GM19240 (cell line): ENCODE data around the gene DKC1.

Experiments used
- DNase-seq: peaks from one replicate; pipeline ENCODE4 v3.0.0; 2011; ENCODE audit warnings: low spot score; ENCODE audit not compliant: insufficient read length

Gene DKC1

GRCh38 chrX:154762537-154763296, at the start of gene DKC1:
Gene DKC1, plus strand, starts transcription at chrX:154762864. Its CDS starts 102 bp downstream, at chrX:154762966.
- DNase-seq: peak; percentile 65

GRCh38 chrX:154714925-154715324, 47.7 kb upstream of the DKC1 start:
- DNase-seq: no peak

GRCh38 chrX:154715825-154716224, 46.8 kb upstream of the DKC1 start:
- DNase-seq: no peak

DNA sequence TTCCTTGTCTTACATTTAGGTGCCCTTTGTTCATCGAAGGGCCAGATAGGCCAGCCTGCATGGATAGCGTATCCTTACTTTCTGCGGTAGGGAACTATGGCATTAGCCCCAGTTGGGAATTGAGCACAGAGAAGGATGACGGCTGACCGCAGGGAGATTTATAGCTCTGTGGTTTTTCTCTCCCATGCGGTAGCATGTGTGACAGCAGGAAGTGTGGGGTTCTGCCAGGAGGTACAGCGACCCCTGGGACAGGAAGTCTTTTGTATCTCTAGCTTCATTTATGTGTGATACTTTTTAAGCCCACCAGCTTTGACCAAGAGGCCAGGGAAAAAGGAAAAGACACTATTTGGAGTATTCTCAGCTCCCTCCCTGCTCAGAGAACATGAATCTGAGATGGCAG, 44.8 kb upstream of the DKC1 start:
- no peak for DNase-seq

GRCh38 chrX:154718616-154719015, 44.0 kb upstream of the DKC1 start:
- DNase-seq: no peak

- DNase-seq: no peak
Measured at GRCh38 chrX:154719132-154719675, 43.5 kb upstream of the DKC1 start.

DNA sequence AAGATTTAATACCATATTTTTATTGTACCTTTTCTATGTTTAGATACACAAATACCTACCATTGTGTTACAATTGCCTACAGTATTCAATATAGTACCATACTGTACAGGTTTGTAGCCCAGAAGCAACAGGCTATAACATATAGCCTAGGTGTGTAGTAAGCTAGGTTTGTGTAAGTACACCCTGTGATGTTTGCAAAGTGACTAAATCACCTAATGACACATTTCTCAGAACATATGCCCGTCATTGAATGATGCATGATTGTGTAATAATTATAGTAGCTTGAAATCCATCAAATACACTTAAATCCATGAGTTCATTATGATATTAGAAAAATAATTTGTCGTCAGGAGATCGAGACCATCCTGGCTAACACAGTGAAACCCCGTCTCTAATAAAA, 42.6 kb upstream of the DKC1 start:
- no peak for DNase-seq

- no peak for DNase-seq
Measured at GRCh38 chrX:154721155-154721554, 41.5 kb upstream of the DKC1 start.

GRCh38 chrX:154724993-154725756, 37.5 kb upstream of the DKC1 start:
- DNase-seq: no peak

- no peak for DNase-seq
Measured at GRCh38 chrX:154727418-154727817, 35.2 kb upstream of the DKC1 start.

- no peak for DNase-seq
Measured at GRCh38 chrX:154727871-154728270, 34.8 kb upstream of the DKC1 start.

DNA sequence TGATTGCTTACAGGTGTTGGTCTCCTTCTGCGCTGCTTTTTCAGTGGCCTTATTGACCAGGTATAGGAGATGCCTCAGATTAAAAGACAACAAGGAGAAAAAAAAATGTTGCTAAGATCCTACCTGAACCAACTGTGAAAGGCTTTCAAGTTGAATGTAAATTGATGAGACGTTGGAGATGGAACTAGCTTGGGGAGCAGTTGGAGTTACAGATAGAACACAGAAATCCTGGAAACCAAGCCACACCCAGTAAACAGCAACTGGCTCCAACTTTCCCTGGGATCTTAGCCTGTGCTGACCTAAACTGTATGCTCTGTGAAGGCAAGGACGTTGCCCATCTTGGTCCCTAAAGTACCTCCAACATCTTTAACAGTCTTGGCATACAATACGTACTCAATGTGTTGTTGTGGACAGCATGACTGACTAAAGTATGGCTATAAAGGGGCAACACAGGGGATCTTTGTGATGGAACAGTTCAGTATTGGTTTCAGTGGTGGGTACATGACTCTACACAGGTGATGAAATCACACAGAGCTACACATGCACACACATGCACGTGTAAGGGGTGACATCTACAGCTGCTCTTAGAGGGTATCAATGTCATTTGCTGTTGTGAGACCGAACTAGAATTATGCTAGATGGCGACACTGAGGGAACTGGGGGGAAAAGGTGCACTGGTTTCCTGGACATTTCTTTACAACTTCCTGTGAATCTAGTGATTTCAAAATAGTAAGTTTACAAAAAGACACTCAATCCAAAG, 34.1 kb upstream of the DKC1 start:
- no peak for DNase-seq

DNA sequence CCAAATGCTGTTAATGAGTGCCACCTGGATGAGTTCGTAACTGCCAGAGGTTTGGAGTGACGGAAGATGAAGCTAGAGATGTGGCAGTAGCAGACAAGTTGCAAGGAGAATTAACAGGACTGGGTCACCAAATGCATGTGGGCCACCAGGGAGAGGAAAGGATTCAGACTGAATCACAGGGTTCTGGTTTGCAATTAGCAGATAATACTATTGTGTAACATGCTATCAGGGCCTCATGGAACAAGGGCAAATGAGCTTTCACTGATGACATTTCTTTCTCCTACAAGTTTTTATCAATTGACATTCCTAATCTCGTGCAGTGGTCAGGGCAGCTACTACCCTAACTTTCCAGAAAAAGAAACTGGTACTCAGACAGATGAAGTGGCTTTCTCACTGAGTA, 33.2 kb upstream of the DKC1 start:
- no peak for DNase-seq

DNA sequence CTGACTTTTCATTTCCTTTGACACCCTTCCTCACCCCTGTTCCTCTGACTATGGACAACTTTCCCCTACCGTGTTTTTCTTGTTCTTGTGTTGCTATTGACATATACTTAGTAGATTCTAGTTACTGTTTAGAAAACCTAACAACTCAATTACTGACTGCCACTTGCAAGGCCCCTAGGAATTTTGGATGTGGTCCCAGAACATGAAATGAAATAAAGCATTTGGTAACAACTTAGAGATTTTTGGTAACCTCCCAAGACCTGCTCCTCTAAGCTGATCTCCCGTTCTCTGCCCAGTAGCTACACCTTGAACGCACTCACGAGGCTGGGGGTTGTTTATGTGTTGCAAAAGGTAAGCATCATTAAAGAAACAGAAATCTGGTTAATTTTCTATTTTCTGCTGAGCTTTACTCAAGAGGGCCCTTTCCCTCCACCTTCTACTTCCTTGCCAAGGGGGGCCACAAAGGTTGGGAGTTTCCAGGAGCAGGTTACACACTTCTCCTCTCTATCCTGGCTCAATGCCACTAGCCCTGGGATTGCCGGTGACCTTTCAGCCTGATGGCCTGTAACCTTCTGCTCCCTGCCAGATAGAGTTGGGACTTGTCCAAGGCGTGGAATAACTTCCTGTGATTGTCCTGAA, 32.3 kb upstream of the DKC1 start:
- no peak for DNase-seq

DNA sequence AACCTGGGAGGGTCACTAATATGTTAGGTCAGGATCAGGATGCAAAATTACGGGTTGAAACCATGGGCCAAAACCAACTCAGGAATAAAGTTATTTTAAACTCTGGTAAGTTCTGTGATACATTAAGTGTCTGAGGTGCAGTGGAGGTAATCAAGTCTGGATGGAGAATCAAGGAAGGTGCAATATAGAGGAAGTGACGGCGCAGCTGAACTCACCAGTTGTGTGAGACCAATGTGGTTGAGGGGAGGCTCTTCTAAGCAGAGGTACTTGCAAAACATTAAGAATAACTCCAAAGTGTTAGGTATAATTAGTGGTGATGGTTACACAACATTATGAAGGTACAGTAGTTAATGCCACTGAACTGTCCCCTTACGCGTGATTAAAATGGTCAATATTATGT, 31.5 kb upstream of the DKC1 start:
- DNase-seq: no peak

DNA sequence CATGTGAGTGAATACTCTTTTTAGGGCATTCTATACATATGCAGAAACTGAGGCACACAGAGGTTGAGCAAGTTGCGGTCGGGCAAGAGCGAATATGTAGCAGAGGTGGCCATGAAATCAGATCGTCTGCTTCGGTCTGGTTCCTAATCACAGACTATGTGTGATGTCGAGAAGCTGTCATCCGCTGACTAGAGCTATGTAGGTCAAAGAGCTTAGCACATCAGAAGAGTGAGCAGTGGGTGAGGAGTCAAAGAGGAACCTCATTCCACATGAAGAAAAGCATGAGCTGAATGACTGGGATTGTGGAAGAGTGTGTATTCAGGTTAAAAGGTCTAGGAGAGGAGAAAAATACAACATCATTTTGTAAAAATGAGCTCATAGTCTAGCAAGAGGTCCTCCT, 30.8 kb upstream of the DKC1 start:
- DNase-seq: no peak

DNA sequence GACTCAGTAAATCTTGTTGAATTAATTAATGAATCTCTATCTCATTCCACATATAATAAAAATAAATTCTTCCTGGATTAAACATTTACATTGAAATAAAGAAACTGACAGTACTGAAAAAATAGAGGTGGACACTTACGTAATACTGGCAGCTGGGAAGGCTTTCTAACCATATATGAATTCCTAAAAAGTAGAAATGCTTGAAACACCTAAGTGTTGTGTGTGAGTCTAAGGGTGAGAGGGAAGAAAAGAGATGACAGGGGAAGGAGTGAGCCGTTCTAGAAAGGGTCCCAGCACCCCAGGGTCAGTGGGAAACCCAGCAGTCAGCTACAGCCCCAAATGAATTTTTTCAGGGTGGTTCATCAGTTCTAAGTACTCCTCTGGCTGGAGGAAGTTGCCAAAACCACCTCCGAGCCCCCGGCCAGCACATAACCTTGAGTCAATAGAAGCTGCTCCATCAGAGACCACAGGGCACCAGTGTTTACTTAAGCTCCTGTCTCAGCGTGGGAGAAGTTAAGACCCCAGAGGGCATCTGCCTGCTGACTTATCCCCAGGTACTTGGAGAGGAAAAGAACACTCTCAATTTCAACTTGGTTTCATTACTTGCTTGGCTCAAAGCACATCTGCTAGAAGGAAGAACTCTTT, 30.1 kb upstream of the DKC1 start:
- no peak for DNase-seq

DNA sequence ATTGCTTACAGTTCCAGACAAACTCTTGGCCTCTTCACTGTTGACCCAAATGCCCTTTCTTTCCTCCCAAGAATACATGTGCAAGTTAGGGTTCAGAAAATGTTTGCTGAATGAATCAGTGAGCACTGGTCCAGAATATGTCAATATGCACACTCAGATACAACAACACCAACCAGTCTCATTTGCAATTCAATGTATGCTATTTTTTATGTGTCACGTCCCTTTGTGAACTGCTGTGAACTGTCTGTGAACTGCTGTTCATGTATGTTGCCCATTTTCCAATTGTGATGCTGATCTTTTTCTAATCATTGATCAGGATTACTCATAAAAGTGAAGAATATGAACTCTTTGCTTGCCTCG, 29.6 kb upstream of the DKC1 start:
- DNase-seq: no peak

DNA sequence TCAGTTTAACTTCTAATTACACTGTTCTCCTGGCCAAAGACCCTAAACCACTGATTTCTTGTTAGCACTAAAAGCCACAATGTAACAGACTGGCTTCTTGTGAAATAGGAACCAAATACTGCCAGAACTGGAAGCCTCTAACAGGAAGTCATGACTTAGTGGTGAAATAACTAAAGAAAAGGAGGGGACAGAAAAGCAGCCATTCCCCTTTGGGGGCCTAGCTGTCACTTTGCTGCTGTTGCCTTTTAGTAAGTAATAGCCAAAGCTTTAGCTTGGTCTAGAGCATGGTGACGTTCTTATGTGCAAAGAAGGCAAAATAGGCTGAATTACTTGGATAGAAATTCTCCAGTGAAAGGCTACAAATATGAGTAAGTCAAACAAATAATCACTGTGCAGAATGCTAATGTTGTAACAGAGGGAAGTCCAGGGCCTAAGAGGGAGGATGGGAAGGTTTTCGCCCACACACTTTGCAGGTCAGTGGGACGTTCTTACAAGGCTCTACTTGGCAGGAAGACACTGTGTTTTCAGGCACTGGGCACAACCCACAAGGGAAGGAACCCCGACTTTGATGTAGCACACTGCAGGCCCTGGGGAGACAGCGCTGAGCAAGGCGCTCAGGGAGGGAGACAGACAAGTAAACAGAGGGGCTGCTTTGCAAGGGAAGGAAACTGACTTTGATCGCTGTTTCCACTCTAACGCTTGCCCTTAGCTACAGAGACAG, 28.4 kb upstream of the DKC1 start:
- DNase-seq: no peak

DNA sequence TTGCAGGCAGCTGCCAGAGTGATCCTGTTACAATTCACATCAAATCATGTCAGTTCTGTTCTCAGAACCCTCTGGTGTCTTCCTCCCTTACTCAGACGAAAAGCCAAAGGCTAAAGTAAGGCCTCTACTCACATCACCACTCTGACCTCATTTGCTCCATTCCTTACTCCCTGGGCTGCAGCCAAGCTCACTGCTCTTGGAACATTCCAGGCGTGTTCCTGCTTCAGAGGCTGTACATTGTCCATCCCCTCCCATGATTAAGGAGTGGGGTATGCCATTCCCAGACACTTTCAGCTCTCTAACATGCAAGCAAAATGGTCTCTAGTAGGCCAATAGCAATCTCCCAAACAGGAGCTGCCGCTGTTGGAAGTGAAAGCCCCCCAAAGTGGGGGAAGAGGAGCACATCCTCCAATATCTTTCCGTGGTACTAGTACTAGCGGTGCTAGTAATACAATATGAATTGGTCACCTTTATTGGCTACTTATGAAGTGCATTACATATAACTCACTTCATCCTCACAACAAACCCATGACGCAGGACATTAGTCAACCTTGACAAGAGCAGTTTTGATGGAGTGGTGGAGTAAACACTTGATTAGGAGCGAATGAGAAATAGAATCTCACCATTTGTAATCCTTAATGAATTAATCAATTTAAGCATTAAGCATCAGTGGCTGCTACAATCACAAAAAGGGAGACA, 26.8 kb upstream of the DKC1 start:
- no peak for DNase-seq
